Measurements from ENCODE around the gene CIAO2B. TPM values are rescaled to one million over a fixed set of nuclear protein-coding genes. Genes with fewer than 3 reads are reported as not detected.
"Not testable (repeated sequence)": the region's sequence is repeated elsewhere in the genome, so short reads cannot be mapped to it uniquely, and the experiment has no call there.

The CIAO2B gene
- total RNA-seq, 2 donors from 2014 or later = 23.2 to 102 TPM

DNA sequence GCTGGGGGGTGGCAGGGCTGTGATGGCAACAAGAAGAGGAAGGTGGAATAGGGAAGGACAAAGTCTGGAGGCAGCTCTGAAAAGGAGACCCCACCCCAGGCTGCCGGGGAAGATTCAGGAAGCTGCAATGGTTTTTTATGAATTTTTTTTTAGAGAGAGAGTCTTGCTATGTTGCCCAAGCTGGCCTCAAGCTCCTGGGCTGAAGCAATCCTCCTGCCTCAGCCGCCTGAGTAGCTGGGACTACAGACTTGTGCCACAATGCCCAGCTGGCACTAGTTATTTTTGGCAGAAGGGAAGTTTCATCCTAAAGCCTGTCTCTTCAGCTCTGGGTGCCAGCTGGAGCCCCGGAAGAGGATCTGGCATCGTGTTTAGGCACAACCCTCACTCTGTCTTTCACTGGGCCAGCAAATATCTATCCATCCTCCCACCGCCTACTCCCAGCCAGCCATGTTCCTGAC, 25.5 kb upstream of the CIAO2B start:
- Histone ChIP-seq H3K27ac (no peak overlapping the region), H3K36me3 (no peaks in the 10 kb centered on the region), H3K4me1 (ENCODE audit: control insufficient read depth in 1 of 2, low read depth in 2 of 2) (no peaks in the 10 kb centered on the region), H3K4me3 (no peak overlapping the region), H3K9me3 (no peaks in the 10 kb centered on the region), H3K27me3 (replicated peaks; ENCODE audit: insufficient read depth) (no peaks in the 10 kb centered on the region)
- no peak for DNase-seq (ENCODE audit: low spot score)
- TF ChIP-seq, protein P1, sequence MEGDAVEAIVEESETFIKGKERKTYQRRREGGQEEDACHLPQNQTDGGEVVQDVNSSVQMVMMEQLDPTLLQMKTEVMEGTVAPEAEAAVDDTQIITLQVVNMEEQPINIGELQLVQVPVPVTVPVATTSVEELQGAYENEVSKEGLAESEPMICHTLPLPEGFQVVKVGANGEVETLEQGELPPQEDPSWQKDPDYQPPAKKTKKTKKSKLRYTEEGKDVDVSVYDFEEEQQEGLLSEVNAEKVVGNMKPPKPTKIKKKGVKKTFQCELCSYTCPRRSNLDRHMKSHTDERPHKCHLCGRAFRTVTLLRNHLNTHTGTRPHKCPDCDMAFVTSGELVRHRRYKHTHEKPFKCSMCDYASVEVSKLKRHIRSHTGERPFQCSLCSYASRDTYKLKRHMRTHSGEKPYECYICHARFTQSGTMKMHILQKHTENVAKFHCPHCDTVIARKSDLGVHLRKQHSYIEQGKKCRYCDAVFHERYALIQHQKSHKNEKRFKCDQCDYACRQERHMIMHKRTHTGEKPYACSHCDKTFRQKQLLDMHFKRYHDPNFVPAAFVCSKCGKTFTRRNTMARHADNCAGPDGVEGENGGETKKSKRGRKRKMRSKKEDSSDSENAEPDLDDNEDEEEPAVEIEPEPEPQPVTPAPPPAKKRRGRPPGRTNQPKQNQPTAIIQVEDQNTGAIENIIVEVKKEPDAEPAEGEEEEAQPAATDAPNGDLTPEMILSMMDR (IDR thresholded peaks at IDR 0.05) = no peak
- no peak for ATAC-seq (ENCODE audit: insufficient number of reproducible peaks, low FRiP score, low read depth)

DNA sequence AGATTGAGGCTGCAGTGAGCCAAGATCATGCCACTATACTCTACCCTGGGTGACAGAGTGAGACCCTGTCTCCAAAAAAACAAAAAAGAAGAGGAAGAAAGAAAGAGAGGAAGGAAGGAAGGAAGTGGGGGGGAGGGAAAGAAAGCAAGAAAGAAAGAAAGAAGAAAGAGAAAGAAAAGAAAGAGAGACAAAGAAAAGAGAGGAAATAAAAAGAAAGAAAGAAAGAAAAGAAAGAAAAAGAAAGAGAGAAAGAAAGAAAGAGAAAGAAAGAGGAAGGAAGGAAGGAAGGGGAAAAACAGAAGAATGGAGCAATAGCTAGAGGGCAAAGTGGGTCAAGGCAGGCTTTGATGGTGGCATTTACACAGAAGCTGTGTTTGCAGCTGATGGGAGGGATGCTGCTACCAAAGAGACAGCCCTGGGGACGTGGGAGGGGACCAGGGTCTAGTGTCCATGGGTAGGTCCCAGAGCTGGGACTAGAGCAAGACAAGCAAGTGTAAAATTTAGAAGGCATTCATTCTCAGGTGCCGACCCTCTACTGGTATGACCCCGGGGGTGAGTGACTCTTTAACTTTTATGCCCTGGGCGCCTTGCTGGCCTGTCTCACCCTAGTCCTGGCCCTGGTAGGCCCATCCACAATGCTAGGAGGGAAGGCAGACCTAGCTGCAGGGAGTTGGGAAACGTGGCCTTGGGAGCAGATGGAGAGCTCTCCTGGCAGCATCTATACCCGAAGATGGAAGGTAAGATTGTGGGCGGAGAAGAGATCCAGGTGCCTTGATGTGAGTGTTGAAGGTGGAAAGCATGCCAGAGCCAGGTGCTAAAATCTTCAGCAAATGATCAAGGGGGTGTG, 24.9 kb upstream of the CIAO2B start:
- no peaks in the 10 kb centered on the region for H3K36me3 ChIP-seq
- H3K27ac ChIP-seq = no peak overlapping the region
- no peak for ATAC-seq (ENCODE audit: insufficient number of reproducible peaks, low FRiP score, low read depth)
- H3K4me1 ChIP-seq (ENCODE audit: control insufficient read depth in 1 of 2, low read depth in 2 of 2) = no peaks in the 10 kb centered on the region
- TF ChIP-seq, protein P1 (IDR thresholded peaks at IDR 0.05) = no peak
- H3K9me3 ChIP-seq = no peaks in the 10 kb centered on the region
- no peak for DNase-seq (ENCODE audit: low spot score)
- H3K27me3 ChIP-seq (replicated peaks; ENCODE audit: insufficient read depth) = no peaks in the 10 kb centered on the region
- no peak overlapping the region for H3K4me3 ChIP-seq

DNA sequence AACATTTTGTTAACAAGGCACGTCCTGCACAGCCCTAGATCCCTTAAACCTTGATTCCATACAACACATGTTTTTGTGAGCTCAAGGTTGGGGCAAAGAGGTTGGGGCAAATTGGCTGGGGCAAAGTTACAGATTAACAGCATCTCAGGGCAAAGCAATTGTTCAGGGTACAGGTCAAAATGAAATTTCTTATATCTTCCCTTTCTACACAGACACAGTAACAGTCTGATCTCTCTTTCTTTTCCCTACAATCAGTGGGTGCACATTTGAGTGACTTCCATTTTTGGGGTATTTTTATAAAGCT, 21.9 kb upstream of the CIAO2B start:
- H3K9me3 ChIP-seq; DNase-seq (ENCODE audit: low spot score); ATAC-seq (ENCODE audit: insufficient number of reproducible peaks, low FRiP score, low read depth); H3K36me3 ChIP-seq; H3K4me1 ChIP-seq (ENCODE audit: control insufficient read depth in 1 of 2, low read depth in 2 of 2); H3K27me3 ChIP-seq (replicated peaks; ENCODE audit: insufficient read depth); H3K4me3 ChIP-seq; H3K27ac ChIP-seq: not testable (repeated sequence)

DNA sequence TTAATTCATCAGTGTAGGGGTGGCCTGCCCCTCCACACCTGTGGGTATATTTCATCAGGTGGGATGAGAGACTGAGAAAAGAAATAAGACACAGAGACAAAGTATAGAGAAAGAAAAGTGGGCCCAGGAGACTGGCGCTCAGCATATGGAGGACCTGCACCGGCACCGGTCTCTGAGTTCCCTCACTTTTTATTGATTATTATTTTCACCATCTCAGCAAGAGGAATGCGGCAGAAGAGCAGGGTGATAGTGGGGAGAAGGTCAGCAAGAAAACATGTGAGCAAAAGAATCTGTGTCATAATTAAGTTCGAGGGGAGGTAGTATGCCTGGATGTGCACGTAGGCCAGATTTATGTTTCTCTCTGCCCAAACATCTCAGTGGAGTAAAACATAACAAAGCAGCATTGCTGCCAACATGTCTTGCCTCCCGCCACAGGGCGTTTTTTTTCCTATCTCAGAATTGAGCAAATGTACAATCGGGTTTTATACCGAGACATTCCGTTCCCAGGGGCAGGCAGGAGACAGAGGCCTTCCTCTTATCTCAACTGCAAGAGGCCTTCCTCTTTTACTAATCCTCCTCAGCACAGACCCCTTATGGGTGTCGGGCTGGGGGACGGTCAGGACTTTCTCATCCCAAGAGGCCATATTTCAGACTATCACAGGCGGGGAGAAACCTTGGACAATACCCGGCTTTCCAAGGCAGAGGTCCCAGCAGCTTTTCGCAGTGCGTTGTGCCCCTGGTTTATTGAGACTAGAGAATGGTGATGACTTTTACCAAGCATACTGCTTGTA, 21.4 kb upstream of the CIAO2B start:
- not testable (repeated sequence) for H3K4me1 ChIP-seq (ENCODE audit: control insufficient read depth in 1 of 2, low read depth in 2 of 2); H3K9me3 ChIP-seq; H3K27ac ChIP-seq; DNase-seq (ENCODE audit: low spot score); H3K4me3 ChIP-seq; ATAC-seq (ENCODE audit: insufficient number of reproducible peaks, low FRiP score, low read depth); H3K27me3 ChIP-seq (replicated peaks; ENCODE audit: insufficient read depth); H3K36me3 ChIP-seq

DNA sequence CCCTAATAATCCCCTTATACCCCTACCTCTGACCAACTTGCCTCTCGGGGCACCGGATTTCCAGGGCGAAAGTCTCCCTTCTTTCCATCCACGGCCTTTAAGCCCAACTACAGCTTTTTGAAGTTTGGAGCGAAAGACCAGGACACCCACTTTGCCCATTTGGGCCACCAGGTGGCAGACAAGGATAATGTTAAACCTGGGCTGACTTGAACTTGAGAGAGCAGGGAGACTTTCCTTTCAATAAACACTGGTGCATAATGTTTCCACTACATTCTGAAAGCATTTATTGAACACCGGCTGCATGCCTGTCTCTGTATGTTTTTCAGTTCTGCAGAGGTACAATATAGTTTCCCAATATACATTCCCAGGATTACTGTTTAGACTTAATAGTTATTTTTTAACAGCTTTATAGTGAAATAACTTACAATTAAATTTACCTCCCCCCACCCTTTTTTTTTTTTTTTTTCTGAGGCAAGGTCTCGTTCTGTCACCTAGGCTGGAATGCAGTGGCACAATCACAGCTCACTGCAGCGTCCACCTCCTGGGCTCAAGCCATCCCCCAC, 20.0 kb upstream of the CIAO2B start:
- Histone ChIP-seq H3K36me3 (no peaks in the 10 kb centered on the region), H3K9me3 (no peaks in the 10 kb centered on the region), H3K27ac (no peak overlapping the region), H3K4me1 (ENCODE audit: control insufficient read depth in 1 of 2, low read depth in 2 of 2) (peaks cover 0 to 1% of the 10 kb centered on the region in 2 donors), H3K27me3 (replicated peaks; ENCODE audit: insufficient read depth) (no peaks in the 10 kb centered on the region), H3K4me3 (no peak overlapping the region)
- DNase-seq (ENCODE audit: low spot score) (peak; percentile 25), ATAC-seq (ENCODE audit: insufficient number of reproducible peaks, low FRiP score, low read depth) (peak; percentile 59)
- TF ChIP-seq, protein P1 (IDR thresholded peaks at IDR 0.05) = peak; percentile 82

Data from thoracic aorta (tissue), 2 donors.